MM.1S (cell line): ENCODE data around the gene ALPL.

ENCODE experiments used
- CTCF ChIP-seq: fragments of 300-600 bp; sonication (generic); IDR thresholded peaks from 2 replicates; pipeline ENCODE4 v1.5.1; 2016; ENCODE audit warnings: antibody characterized with exemption, low read length, mixed read lengths
- EZH2phosphoT487 ChIP-seq: fragments of 300-600 bp; sonication (generic); IDR thresholded peaks from 2 replicates; pipeline ENCODE4 v1.6.1; 2018; ENCODE audit warnings: antibody characterized with exemption, low read length

- TF ChIP-seq EZH2phosphoT487 (no peak), CTCF (no peak)
Measured at GRCh38 chr1:21617126-21617738, 108.0 kb downstream of the ALPL start.
